GM21786 (cell line): ENCODE measurements around the gene RASGEF1C.

Experiments used
- ATAC-seq: cut with Tn5 transposase; IDR thresholded peaks from one replicate; pipeline ENCODE4 v1.9.1; 2021; ENCODE audit not compliant: unreplicated experiment

The RASGEF1C gene

GRCh38 chr5:180086816-180087399 is 122.1 kb downstream of the RASGEF1C start:
- ATAC-seq: no peak

- no peak for ATAC-seq
Observed at GRCh38 chr5:180085837-180086236, 123.2 kb downstream of the RASGEF1C start.

GRCh38 chr5:180084638-180085561 is 124.1 kb downstream of the RASGEF1C start:
- no peak for ATAC-seq

GRCh38 chr5:180083529-180084060 is 125.4 kb downstream of the RASGEF1C start:
- no peak for ATAC-seq

GRCh38 chr5:180082633-180083420 is 126.2 kb downstream of the RASGEF1C start:
- no peak for ATAC-seq

GRCh38 chr5:180081481-180081880 is 127.5 kb downstream of the RASGEF1C start:
- ATAC-seq: no peak

- ATAC-seq: no peak
Observed at GRCh38 chr5:180080486-180081280, 128.3 kb downstream of the RASGEF1C start.

GRCh38 chr5:180079702-180080466 is 129.1 kb downstream of the RASGEF1C start:
- no peak for ATAC-seq

GRCh38 chr5:180078348-180078747 is 130.7 kb downstream of the RASGEF1C start:
- no peak for ATAC-seq

- ATAC-seq: no peak
Observed at GRCh38 chr5:180077594-180078284, 131.3 kb downstream of the RASGEF1C start.

- ATAC-seq: no peak
Observed at GRCh38 chr5:180075703-180076102, 133.3 kb downstream of the RASGEF1C start.

GRCh38 chr5:180074462-180074861 is 134.5 kb downstream of the RASGEF1C start:
- ATAC-seq: no peak

GRCh38 chr5:180072556-180072955 is 136.5 kb downstream of the RASGEF1C start:
- no peak for ATAC-seq

GRCh38 chr5:180072256-180072548 is 136.8 kb downstream of the RASGEF1C start:
- ATAC-seq: no peak

- peak; percentile 54 for ATAC-seq
Observed at GRCh38 chr5:180071531-180072255, 137.3 kb downstream of the RASGEF1C start, which contains the start of gene RNF130. Gene RNF130 (minus strand): TSS chr5:180071759. CDS start chr5:180071702, 57 bp downstream.

GRCh38 chr5:180070756-180071530 is 138.1 kb downstream of the RASGEF1C start:
- ATAC-seq: peak; percentile 15

GRCh38 chr5:180069589-180070247 is 139.3 kb downstream of the RASGEF1C start:
- no peak for ATAC-seq
